Fibroblast of the conjunctiva (primary cell): ENCODE results near the gene NTRK3.

Experiments
- DNase-seq: peaks from one replicate; pipeline ENCODE4 v3.0.0-alpha.2; 2010; ENCODE audit warnings: low read depth

The NTRK3 gene

GRCh38 chr15:88256279-88257230, at the start of gene NTRK3:
NTRK3 (minus strand) TSS chr15:88256739; CDS start chr15:88256153, 586 bp downstream.
- DNase-seq, result no peak

GRCh38 chr15:88303395-88303794, 46.9 kb upstream of the NTRK3 start:
- DNase-seq, result no peak

GRCh38 chr15:88302373-88302772, 45.8 kb upstream of the NTRK3 start:
- no peak for DNase-seq

GRCh38 chr15:88301311-88301710, 44.8 kb upstream of the NTRK3 start:
- no peak for DNase-seq

DNA sequence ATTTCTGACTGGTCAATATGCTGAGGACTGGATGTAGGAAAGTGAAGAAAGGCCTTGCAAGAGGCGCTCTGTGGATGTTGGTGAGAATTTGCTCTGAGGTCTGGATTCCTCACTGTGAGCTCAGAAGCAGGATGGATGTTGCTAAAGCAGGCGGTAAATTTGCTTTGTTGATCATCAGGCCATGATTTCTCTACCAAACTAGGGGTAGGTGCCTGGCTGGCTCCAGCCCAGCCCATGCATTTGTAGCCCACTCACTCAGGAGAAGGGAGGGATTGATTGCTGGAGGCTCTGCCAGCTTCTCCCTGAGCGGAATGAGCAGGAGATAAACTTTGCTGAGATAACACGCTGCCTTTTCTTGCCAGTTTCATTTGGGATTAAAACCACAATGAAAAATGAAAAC, 44.3 kb upstream of the NTRK3 start:
- DNase-seq, result no peak

- DNase-seq, result no peak
Observed at GRCh38 chr15:88300089-88300488, 43.5 kb upstream of the NTRK3 start.

DNA sequence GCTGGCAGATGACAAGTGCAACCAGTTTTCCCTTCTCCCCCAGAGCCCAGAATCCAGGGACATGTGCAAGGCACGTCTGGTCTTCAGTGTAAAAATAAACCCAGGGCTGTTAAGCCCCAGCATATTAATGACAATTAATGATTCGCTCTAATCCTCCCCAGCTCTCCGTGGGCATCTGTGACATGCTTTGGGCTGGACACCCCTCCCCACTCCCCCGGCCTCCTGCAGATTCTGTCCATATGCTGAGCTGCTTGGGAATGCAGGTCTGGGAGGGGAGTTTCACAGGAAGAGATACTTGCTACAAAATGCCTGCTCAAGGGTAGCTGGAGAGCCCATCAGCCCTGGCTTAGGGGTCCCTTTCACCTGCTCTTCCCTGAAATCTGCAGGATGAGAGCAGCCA, 43.0 kb upstream of the NTRK3 start:
- DNase-seq, result no peak

- no peak for DNase-seq
Observed at GRCh38 chr15:88288661-88289060, 32.1 kb upstream of the NTRK3 start.

DNA sequence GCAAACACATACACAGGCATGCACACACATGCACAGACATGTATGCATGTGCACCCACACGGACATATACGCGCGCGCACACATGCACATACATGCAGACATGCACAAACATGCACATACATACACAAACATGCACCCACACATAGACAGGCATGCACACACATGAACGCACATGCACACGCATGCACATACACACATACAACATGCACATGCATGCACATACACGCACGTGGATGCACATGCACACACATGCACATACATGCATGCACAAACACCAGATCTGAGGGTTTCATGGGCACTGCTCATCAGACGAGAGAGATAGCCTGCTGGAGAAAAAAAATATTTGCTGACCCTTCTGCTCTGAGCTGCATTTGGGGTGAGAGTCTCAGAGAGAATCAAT, 31.7 kb upstream of the NTRK3 start:
- DNase-seq, result no peak

DNA sequence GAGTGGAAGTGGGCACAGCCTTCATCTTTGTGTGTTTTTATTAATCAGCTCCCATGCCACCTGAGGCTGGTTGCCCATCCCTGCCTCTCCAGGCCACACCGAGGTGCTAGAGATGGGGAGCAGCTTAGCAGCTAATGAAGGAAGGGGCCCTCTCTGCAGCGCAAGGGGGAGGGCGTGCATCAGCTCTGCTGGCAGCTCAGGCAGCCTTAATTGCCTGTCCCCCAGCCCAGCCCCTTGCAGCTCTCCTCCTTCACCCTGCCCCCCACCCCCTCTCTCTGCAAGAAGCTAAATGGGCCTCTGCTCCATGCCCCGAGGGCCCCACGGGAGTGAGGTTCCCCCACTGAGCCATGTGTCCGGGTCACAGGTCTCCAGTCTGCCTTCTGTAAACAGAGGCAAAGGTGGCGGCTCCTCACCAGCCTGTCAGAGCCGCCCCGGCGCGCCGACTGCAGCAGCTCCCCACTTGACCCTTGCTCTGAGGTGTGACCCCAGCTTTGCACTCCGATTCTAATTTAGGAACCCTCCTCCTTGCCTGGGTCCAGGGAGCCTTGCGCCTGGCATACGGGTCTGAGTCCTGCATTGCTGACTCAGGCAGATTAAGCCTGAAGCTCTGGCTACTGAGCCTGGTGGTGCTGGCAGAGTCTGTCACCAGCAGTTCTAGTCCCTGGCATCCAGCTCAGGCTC, 27.9 kb upstream of the NTRK3 start:
- no peak for DNase-seq

DNA sequence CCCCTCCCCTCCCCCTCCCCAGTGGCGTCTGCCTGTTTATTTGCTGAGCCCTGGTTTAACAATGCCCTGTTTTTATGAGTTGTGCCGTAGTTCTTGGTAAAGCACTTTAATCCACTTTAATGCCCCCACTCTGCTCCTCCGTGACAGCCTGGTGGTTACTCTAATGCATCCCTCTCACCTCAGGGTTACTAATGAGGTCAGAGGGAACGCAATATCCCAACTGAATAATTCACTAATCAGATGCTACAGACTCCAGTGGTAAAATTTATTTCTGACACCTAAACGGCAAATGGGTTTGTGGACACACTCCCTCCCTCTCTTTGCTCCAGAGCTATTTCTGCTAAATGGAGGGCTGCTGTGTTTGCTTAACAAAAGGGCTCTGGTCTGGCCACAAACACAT, 26.1 kb upstream of the NTRK3 start:
- no peak for DNase-seq

GRCh38 chr15:88276821-88277410, 20.4 kb upstream of the NTRK3 start:
- DNase-seq, result no peak

GRCh38 chr15:88275804-88276203, 19.3 kb upstream of the NTRK3 start:
- DNase-seq, result no peak

DNA sequence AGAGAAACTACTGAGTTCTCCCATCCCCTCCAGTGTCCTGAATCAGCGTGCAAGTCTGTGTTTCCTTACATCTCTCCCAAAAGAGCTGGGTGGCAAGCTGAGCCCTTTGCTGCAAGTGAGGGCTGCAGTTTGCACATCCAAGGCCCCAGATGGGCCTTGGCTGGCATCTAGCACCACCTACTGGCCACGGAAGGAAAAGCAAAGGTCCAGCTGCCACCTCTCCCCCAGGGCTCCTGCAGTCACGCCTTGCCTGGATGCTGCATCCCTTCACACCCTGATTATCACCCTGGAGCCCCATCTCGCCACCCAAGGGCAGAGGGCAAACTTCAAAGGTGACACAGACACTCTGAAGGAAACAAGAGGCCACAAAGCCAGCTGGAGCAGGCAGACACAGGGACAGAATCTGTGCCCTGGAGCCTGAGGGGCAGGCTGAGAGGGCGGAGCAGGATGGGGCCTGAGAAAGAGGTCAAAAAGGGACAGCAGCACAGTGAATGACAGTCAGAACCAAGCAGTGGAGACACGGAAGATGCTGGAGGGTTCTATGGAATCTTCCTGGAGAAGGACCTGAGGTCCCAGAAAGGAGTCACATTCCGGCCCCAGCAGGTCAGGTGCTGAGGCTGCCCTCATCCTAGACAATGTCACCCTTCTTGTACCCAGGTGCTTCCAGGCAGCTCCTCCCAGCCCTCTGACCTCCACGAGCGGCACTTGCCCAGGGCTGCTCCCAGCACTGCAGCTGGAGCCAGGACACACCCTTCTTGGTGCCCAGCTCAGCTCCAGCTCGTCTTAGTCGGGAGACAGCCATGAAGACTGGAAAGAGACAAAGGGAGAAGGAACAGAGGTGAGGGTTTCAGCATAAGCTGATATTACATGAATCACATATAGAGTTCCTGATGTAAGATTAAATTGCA, 18.3 kb upstream of the NTRK3 start:
- peak; percentile 17 for DNase-seq

DNA sequence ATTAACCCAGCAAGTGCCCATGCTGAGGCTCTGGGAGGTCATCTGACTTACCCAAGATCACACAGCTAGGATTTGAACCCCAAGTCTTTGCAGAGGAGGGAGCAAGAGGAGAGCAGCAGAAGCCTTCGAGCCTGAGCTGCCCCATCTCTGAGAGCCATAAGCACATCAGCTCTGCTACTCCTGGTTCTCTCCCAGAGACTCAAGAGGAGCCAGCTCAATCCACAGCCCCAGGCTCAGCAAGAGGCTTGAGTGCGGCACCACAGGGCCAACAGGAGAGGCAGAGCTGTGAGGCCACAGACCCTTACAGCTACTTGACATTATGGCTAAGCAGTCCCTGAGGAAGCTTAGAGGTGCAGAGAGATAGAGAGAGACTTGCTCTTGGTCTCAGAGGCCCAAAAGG, 15.9 kb upstream of the NTRK3 start:
- DNase-seq, result no peak

- DNase-seq, result no peak
Observed at GRCh38 chr15:88269356-88270062, 13.0 kb upstream of the NTRK3 start.

DNA sequence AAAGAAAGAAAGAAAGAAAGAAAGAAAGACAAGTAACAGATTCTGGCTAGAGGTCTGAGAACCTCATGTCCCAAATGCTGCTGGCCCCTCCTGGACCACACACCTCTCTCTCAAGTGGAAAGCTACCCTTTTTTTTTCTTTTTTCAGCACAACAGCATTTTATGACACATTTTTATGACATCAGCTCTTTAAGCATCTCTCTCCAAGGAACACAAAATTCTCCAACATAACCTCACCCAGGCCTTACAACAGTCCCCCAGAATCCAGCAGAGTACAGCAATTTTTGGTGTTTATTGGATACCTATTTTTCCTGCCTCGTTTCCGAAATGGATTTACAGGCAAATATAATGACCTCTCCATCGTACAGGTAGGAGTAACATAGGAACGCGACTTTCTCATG, 11.2 kb upstream of the NTRK3 start:
- DNase-seq, result no peak

DNA sequence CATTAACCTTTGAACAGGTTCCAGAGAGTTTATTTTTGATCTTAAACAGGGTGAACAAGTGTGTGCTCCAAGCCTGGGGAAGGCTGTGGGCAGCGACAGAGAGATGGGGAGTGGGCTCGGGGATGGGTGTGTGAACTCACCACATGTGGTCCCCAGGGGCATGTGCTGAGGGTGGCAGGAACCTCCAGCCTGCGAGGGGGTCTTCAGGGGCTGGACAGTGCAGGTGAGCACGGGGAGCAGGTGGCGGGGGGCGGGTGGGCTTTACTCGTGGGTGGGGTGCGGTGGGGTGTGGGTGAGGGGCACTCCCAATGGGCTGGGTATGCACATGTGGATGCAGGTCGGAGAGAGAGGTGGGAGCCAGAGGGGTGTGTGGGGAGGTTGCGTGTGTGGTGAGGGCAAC, 9.6 kb upstream of the NTRK3 start:
- DNase-seq, result no peak

- no peak for DNase-seq
Observed at GRCh38 chr15:88264622-88265021, 8.1 kb upstream of the NTRK3 start.

GRCh38 chr15:88262064-88262463, 5.5 kb upstream of the NTRK3 start:
- no peak for DNase-seq

GRCh38 chr15:88258093-88258641, 1.6 kb upstream of the NTRK3 start:
- DNase-seq, result no peak
